ENCODE measurements around the gene SLC50A1. TPM values are rescaled to one million over a fixed set of nuclear protein-coding genes. Genes with fewer than 3 reads are reported as not detected.

Gene SLC50A1
- total RNA-seq, 1 experiment from 2014 or later = 75.2 TPM

GRCh38 chr1:155175281-155175926 lies 39.8 kb downstream of the SLC50A1 start:
- TF ChIP-seq EZH2phosphoT487 (IDR thresholded peaks at IDR 0.05; ENCODE audit: borderline replicate concordance, low read length) = no peak
- TF ChIP-seq CTCF (conservative IDR thresholded peaks at IDR 0.05; ENCODE audit: low read depth, low read length) = no peak
- TF ChIP-seq EZH2 (IDR thresholded peaks at IDR 0.05; ENCODE audit: low read length, unreplicated experiment) = no peak
- Histone ChIP-seq H3F3A (ENCODE audit: low read length, unreplicated experiment) (peaks cover 4% of the 10 kb centered on the region), H3K9me2 (replicated peaks; ENCODE audit: low read length) (no peaks in the 10 kb centered on the region), H3K4me2 (ENCODE audit: low read length) (no peak overlapping the region), H3K4me1 (ENCODE audit: insufficient read depth, low read length) (peaks cover 29% of the 10 kb centered on the region), H3K27ac (ENCODE audit: low read length) (no peak overlapping the region), H4K20me1 (ENCODE audit: low read length) (no peaks in the 10 kb centered on the region), H3K9me3 (ENCODE audit: low read length) (no peaks in the 10 kb centered on the region), H3K79me2 (ENCODE audit: low read length) (peaks cover 20% of the 10 kb centered on the region), H3K27me3 (ENCODE audit: low read length) (no peaks in the 10 kb centered on the region), H3K4me3 (ENCODE audit: low read length) (no peak overlapping the region), H2AFZ (ENCODE audit: low read length) (no peak overlapping the region), H3K36me3 (ENCODE audit: low read depth, low read length) (peaks cover 1% of the 10 kb centered on the region; the same call in 1 of the 2 replicates), H3K9ac (ENCODE audit: low read length) (no peak overlapping the region)
- ATAC-seq (no peak), DNase-seq (no peak)
- intact Hi-C loops (cut with micrococcal nuclease) = loop anchor here (5.0 kb wide), 1 partner anchor 417 kb away; no protein-coding TSS in a partner anchor
- CTCF ChIA-PET = interaction anchor here (1.2 kb wide), 1 partner anchor 18 kb away, joined by 8 read pairs; no protein-coding TSS in a partner anchor
- POLR2A ChIA-PET (ENCODE audit: unreplicated experiment) = no interaction called here
- BruUV-seq (replicated peaks) = no TSS peak

- no TSS peak for BruUV-seq (replicated peaks)
- TF ChIP-seq EZH2phosphoT487 (IDR thresholded peaks at IDR 0.05; ENCODE audit: borderline replicate concordance, low read length) = no peak
- no peak for TF ChIP-seq EZH2 (IDR thresholded peaks at IDR 0.05; ENCODE audit: low read length, unreplicated experiment)
- TF ChIP-seq CTCF (conservative IDR thresholded peaks at IDR 0.05; ENCODE audit: low read depth, low read length) = no peak
- H2AFZ ChIP-seq (ENCODE audit: low read length) = no peak overlapping the region
- peaks cover 4% of the 10 kb centered on the region for H3F3A ChIP-seq (ENCODE audit: low read length, unreplicated experiment)
- ChIA-PET CTCF (interaction anchor here (1.2 kb wide), 1 partner anchor 17 kb away, joined by 8 read pairs; no protein-coding TSS in a partner anchor), POLR2A (ENCODE audit: unreplicated experiment) (interaction anchor here (0.6 kb wide), 1 partner anchor 33 kb away, joined by 3 read pairs; no protein-coding TSS in a partner anchor)
- peaks cover 29% of the 10 kb centered on the region for H3K4me1 ChIP-seq (ENCODE audit: insufficient read depth, low read length)
- no peaks in the 10 kb centered on the region; the same call in 1 of the 2 replicates for H3K36me3 ChIP-seq (ENCODE audit: low read depth, low read length)
- no peak overlapping the region for H3K4me3 ChIP-seq (ENCODE audit: low read length)
- no peaks in the 10 kb centered on the region for H4K20me1 ChIP-seq (ENCODE audit: low read length)
- H3K27me3 ChIP-seq (ENCODE audit: low read length) = no peaks in the 10 kb centered on the region
- DNase-seq (peak; percentile 27), ATAC-seq (no peak)
- H3K79me2 ChIP-seq (ENCODE audit: low read length) = peaks cover 20% of the 10 kb centered on the region
- H3K4me2 ChIP-seq (ENCODE audit: low read length) = no peak overlapping the region
- no peaks in the 10 kb centered on the region for H3K9me3 ChIP-seq (ENCODE audit: low read length)
- intact Hi-C loops (cut with micrococcal nuclease) = loop anchor here (1.0 to 5.0 kb wide), 3 partner anchors 17 to 416 kb away; no protein-coding TSS in a partner anchor
- H3K27ac ChIP-seq (ENCODE audit: low read length) = no peak overlapping the region
- no peak overlapping the region for H3K9ac ChIP-seq (ENCODE audit: low read length)
- no peaks in the 10 kb centered on the region for H3K9me2 ChIP-seq (replicated peaks; ENCODE audit: low read length)
Observed at GRCh38 chr1:155175927-155176371, 40.3 kb downstream of the SLC50A1 start.

Data from PC-3 (cell line).